Heart right ventricle (tissue), 16 donors: Measurements from ENCODE around the gene PRTFDC1. TPM values are rescaled to one million over a fixed set of nuclear protein-coding genes. Genes with fewer than 3 reads are reported as not detected.

Experiments
- ATAC-seq, 8 donors: fragments of 200-7000 bp; cut with Tn5 transposase; one replicate each; pipeline ENCODE4 v1.9.1; 2020; ENCODE audit warnings: mild to moderate bottlenecking in 8 of 8, moderate library complexity in 8 of 8, moderate number of reproducible peaks in 1 of 8
- DNase-seq, 2 donors: peaks; one replicate each; pipeline ENCODE4 v3.0.0-alpha.2; 2020
- H3K27ac ChIP-seq, 10 donors: fragments of 200-600 bp; sonication (generic) in 2 of 10; one replicate each; pipeline versions ENCODE4 v1.5.0 to v1.8.0; 2020 to 2022; ENCODE audit warnings: mild to moderate bottlenecking in 3 of 10
- H3K27me3 ChIP-seq, 7 donors: fragments of 200-600 bp; one replicate each; pipeline ENCODE4 v1.8.0; 2021 to 2022; ENCODE audit warnings: mild to moderate bottlenecking in 2 of 7
- H3K36me3 ChIP-seq, 9 donors: fragments of 200-600 bp; sonication (generic) in 1 of 9; one replicate each; pipeline versions ENCODE4 v1.5.0 to v1.8.0; 2020 to 2022; ENCODE audit warnings: mild to moderate bottlenecking in 2 of 9
- H3K4me1 ChIP-seq, 9 donors: fragments of 200-600 bp; sonication (generic) in 1 of 9; one replicate each; pipeline versions ENCODE4 v1.5.0 to v1.8.0; 2020 to 2022; ENCODE audit warnings: mild to moderate bottlenecking in 4 of 9
- H3K4me3 ChIP-seq, 10 donors: fragments of 200-600 bp; sonication (generic) in 2 of 10; one replicate each; pipeline versions ENCODE4 v1.5.0 to v1.8.0; 2020 to 2022; ENCODE audit warnings: mild to moderate bottlenecking in 7 of 10, moderate library complexity in 2 of 10
- H3K9me3 ChIP-seq, 11 donors: fragments of 200-600 bp in 10 of 11; sonication (generic) in 2 of 11; one replicate each; pipeline versions ENCODE4 v1.5.0 to v1.8.0; 2013 to 2022; ENCODE audit warnings: mild to moderate bottlenecking in 2 of 11, control low read depth in 1 of 11, moderate library complexity in 1 of 11
- WGBS, 2 donors: extraction: QIAGEN DNeasy Blood & Tissue Kit; methylation state at CpG; one replicate each; pipeline ENCODE4 v1.1.7; 2013; ENCODE audit warnings: inconsistent platforms in 1 of 2; 5-methylcytosine and 5-hydroxymethylcytosine counted together
- intact Hi-C, 10 donors: fragments of 100-400 bp; cut with DNase I; formaldehyde crosslinking; loops; one replicate each; pipeline versions ENCODE4 v1.11.1 to v1.14.2; 2022
- polyA plus RNA-seq, 2 donors: library from polyadenylated mRNA; stranded (reverse); fragments of 200-250 nt; gene quantifications; one replicate each; pipeline ENCODE4 v1.2.3, GENCODE V29; 2013
- total RNA-seq, 10 donors: library from RNA; stranded (reverse); fragmentation: NEBNext Ultra II Directional in 3 of 10; extraction: Animal tissue kit (Norgen Biotek cat#: 25700) in 3 of 10; gene quantifications; one replicate each; pipeline versions ENCODE4 v1.2.1 to v1.2.4, GENCODE V29; 2021 to 2023
- TF ChIP-seq, protein P1 (sequence below), 9 donors: fragments of 200-600 bp; sonication (generic) in 2 of 9; IDR thresholded peaks; one replicate each; pipeline versions ENCODE4 v1.5.0 to v1.8.0; 2021 to 2022; ENCODE audit warnings: antibody characterized with exemption in 9 of 9, mild to moderate bottlenecking in 5 of 9, moderate library complexity in 1 of 9
- donor health status: Arrhythmogenic right ventricular cardiomyopathy.
- donor health status: ischemic (EF 13 %, LVEDD 7.1; RV severe dilation, severe dysfunction).
- donor health status: healthy with polysubstance abuse.
- donor health status: DM: no; HTN: yes; CAD: no.
- donor health status: DM: no; HTN: no; CAD: no.
- donor health status: ischemic (EF 25% LVEDD 6.9; RV normal size, moderate dysfunction).
- donor health status: ischemic (EF 25% LVEDD 5.7; RV mildly dilated, moderate dysfunction).
- donor health status: healthy.
- donor health status: DM: yes; HTN: yes; CAD: no.
- donor health status: Ischemic cardiomyopathy.
- donor health status: ischemic (EF 35%, LVEDD 5.7; RV mildly dilated, moderate dysfunction).
- donor health status: nonischemic (EF 11% LVEDD 7.7; RV severe dilation, severe dysfunction).
- donor health status: DM: yes; HTN: yes; CAD: no.
- donor health status: PGD.
- donor health status: ischemic (EF 29% LVEDD 5.4; RV normal size, mild dysfunction).
- donor health status: nonischemic (EF 23%, LVEDD 6.1; RV moderate dilation, normal function).

The PRTFDC1 gene
- total and polyA plus RNA-seq, 12 donors, result 2.5 to 11.4 (median 5.0) TPM

DNA sequence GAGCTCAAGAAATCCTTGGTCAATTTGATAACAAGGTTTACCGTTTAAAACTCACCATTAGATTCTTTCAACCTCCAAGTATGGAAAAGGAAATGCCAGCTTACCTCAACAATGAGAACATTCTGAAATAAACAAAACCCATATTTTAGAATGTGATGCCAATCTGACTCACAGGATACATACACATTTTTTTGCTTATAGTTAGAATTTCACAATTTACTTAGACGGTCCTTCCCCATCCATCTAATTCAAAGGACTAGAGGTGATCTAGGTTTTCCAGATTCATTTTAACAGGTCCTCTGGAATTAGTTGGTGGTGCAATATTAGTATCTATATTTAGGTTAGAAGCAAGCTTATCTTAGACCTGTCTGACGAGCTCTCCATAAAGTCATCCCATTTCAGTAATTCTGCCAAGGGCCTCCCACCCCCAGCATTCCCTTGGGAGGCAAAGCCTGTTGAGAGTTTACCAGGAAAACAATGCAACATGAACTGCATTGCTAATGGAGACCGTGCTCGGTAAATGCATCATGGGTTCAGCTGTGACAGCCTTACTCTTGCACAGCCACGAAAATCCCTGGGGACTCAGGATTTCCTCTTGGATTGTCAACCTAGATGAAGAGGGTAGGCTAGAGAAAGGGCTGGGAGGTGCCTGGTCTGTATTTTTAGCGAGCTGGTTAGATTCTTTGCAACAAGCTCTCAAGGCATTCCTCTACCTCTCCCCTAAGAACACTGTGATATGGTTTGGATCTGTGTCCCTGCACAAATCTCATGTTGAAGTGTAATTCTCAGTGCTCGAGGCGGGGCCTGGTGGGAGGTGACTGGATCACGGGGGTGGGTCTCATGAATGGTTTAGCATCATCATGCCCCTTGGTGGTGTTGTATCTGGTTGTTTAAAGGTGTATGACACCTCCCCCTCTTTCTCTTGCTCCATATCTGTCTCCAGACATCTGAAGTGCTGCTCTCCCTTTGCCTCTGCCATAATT is 93.8 kb downstream of the PRTFDC1 start:
- H3K27me3 ChIP-seq, result no peaks in the 10 kb centered on the region
- ATAC-seq (peak in 5 of 8 donors; percentile 20 to 60 (median 44)), DNase-seq (peak in 1 of 2 donors; percentile 25)
- H3K9me3 ChIP-seq, result peaks cover 0 to 7% (median 0%) of the 10 kb centered on the region in 11 donors
- H3K27ac ChIP-seq, result no peak overlapping the region
- intact Hi-C loops, result no loop called here
- 25 to 37% methylated on average over 10 of the region's 10 CpGs for WGBS, 2 donors
- H3K4me3 ChIP-seq, result no peak overlapping the region
- no peaks in the 10 kb centered on the region for H3K36me3 ChIP-seq
- TF ChIP-seq, protein P1, sequence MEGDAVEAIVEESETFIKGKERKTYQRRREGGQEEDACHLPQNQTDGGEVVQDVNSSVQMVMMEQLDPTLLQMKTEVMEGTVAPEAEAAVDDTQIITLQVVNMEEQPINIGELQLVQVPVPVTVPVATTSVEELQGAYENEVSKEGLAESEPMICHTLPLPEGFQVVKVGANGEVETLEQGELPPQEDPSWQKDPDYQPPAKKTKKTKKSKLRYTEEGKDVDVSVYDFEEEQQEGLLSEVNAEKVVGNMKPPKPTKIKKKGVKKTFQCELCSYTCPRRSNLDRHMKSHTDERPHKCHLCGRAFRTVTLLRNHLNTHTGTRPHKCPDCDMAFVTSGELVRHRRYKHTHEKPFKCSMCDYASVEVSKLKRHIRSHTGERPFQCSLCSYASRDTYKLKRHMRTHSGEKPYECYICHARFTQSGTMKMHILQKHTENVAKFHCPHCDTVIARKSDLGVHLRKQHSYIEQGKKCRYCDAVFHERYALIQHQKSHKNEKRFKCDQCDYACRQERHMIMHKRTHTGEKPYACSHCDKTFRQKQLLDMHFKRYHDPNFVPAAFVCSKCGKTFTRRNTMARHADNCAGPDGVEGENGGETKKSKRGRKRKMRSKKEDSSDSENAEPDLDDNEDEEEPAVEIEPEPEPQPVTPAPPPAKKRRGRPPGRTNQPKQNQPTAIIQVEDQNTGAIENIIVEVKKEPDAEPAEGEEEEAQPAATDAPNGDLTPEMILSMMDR (IDR thresholded peaks at IDR 0.05), result no peak
- H3K4me1 ChIP-seq, result peaks cover 0 to 13% (median 10%) of the 10 kb centered on the region in 9 donors

DNA sequence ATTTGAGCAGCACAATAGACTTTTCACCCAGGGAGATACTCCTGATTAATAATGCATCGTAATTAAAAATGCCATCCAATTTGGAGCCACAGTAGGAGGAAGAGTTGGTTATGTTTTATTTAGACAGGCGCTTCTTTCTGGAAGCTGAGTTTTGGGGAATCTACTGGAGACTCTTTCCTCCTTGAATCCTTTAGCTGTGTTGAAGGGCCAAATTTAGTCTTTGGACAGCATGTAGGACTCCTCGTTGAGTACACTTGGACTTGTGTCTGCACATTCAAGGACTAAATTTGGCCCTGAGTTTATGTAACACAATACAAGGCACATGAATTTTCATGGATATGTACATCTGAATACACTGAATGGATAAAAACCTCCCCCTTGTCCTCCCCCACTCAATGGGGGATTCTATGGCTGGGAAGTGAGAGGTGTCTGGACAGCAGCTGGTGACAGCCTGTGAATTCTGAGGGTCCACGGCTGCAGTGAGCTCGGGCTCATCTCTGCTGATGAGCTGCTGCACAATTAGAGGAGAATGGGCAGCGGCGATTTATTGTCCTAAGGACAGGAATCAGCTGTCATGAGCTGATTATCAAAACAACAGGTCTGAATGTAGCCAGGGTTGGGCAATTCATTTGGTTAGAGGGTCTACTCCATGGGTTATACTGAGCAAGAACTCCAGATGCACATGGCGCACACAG is 95.2 kb downstream of the PRTFDC1 start:
- H3K36me3 ChIP-seq, result no peaks in the 10 kb centered on the region
- intact Hi-C loops, result no loop called here
- no peak for ATAC-seq
- TF ChIP-seq, protein P1 (IDR thresholded peaks at IDR 0.05), result no peak
- H3K4me1 ChIP-seq, result peaks cover 0 to 13% (median 10%) of the 10 kb centered on the region in 9 donors
- 80 to 82% methylated on average over 8 of the region's 8 CpGs for WGBS, 2 donors
- H3K27me3 ChIP-seq, result no peaks in the 10 kb centered on the region
- H3K4me3 ChIP-seq, result no peak overlapping the region
- no peaks in the 10 kb centered on the region for H3K9me3 ChIP-seq
- DNase-seq, result no peak
- no peak overlapping the region for H3K27ac ChIP-seq

DNA sequence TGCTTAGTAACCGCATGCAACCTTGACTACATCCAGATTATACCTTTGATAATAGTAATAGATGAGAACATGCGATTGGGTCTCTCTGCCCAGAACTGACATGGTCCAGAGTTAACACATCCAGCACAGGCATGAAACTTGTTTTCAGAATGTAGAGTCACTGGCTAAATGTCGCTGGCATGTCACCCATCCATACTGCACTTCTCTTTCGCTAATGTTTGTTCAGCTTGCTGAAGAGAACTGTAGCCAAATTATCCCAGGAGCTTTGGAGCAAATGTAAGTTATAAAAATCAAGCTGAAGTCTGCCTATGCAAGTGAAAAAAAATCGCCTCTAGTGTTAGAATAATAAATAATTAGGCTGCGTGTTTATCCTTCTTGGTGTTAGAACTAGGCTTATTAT is 98.2 kb downstream of the PRTFDC1 start:
- intact Hi-C loops, result no loop called here
- ATAC-seq (no peak), DNase-seq (no peak)
- Histone ChIP-seq H3K4me1 (peaks cover 0 to 18% (median 10%) of the 10 kb centered on the region in 9 donors), H3K36me3 (no peaks in the 10 kb centered on the region), H3K4me3 (no peak overlapping the region), H3K27me3 (no peaks in the 10 kb centered on the region), H3K27ac (no peak overlapping the region), H3K9me3 (no peaks in the 10 kb centered on the region)
- WGBS, 2 donors, result 90 to 91% methylated on average over 6 of the region's 6 CpGs
- TF ChIP-seq, protein P1 (IDR thresholded peaks at IDR 0.05), result no peak

DNA sequence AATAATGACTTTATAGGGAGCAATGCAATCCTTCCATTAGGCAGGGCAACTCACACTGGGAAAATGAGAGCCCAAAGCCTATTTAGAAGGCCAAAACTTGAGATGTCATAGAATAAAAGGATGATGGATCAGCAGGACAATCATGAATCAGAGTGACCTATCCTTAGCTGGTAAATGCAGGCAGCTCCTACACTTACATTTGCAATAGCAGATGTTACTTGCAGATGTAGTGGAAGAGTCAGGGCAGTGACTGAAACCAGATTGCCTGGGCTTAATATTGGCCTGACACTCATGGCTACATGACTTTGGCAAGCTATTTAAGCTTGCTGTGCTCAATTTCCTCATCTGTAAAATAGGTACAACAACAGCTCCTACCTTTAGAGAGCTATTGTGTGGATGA is 98.7 kb downstream of the PRTFDC1 start:
- intact Hi-C loops, result no loop called here
- TF ChIP-seq, protein P1 (IDR thresholded peaks at IDR 0.05), result no peak

More for the DNA sequence above, 98.7 kb downstream of the PRTFDC1 start:
- DNase-seq (no peak), ATAC-seq (no peak)
- peaks cover 2 to 17% (median 7%) of the 10 kb centered on the region in 9 donors for H3K4me1 ChIP-seq
- no peaks in the 10 kb centered on the region for H3K9me3 ChIP-seq
- H3K27ac ChIP-seq, result no peak overlapping the region
- H3K27me3 ChIP-seq, result no peaks in the 10 kb centered on the region
- H3K4me3 ChIP-seq, result no peak overlapping the region
- no peaks in the 10 kb centered on the region for H3K36me3 ChIP-seq
